HG03571 (cell line): ENCODE data around the gene SLC2A9.

Experiments used
- ATAC-seq: cut with Tn5 transposase; IDR thresholded peaks from one replicate; pipeline ENCODE4 v1.9.1; 2021; ENCODE audit not compliant: unreplicated experiment

Gene SLC2A9

DNA sequence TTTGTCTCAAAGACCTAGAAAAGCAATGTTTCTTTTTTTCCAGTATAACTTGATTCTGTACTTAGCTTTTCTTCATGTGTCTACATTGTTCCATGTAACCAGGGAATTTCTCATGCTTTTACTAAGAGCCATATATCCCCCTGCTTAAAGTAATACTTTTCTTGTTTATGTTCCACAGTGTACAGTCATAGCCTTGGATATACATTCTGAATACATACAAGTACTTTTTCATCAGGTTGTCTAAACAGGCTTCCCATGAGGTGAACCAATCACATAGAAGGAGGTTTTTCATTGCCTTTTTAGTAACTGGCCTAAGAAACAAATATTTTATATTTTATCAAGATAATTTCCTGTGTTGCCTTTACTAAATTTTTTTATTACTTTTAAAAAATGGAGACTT is 52.8 kb downstream of the SLC2A9 start:
- ATAC-seq, result no peak

DNA sequence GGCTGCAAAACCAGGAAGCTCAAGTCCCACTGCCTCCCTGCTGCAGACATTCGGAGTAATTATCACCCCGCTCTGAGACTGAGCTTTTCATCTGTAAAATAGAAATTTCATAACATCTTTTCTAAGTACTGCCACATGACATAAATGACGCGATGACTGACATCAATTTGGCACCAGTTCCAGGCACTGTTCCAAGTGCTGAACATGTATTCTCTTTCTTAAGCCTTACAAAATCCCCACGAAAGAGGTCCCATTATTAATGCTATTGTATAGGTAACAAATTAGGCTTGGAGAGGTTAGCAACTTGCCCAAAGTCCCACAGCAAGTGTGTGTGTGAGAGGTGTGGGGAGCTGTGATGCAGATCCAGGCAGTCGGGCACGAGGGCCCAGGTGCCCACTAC is 56.4 kb downstream of the SLC2A9 start:
- no peak for ATAC-seq

DNA sequence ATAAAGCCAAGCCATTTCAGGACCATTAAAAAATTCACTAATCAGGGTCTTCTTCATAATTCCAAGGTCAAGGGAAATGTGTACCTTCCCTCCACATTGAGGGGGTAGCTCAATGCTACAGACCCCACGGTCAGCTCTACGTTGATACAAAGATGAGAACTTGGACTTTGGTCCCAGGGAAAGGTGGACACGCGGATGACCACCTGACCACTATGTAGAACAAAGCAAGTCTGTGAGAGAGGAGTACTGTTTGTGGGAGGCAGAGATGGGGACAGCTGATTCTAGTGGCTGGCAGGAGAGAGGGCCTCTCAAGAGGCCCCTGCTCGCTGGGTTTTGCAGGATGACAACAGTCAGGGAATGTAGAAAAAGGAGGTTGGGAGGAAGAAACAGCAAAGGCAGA is 58.0 kb downstream of the SLC2A9 start:
- no peak for ATAC-seq

DNA sequence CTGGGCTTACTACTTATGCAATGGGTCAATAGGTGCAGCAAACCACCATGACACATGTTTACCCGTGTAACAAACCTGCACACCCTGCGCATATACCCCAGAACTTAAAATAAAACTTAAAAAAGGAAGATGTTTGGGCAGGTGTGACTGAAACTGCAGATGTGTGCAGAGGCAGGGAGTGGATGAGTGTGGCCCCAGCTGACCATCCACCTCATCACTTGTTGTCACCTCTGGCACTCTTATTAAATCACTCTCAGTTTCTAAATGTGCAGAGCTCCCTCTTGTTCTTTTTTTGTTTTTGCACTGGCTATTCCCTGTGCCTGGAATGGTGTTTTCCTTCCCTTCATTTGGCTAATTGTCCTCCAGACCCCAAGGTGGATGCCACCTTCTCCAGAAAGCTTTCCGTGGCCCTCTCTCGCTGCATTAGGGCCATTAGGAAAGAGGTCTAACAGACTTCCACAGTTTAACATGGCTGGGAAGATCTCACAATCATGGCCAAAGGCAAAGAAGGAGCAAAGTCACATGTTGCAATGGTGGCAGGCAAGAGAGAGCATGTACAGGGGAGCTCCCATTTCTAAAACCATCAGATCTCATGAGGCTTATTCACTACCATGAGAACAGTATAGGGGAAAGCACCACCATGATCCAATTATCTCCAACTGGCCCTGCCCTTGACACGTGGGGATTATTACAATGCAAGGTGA is 58.5 kb downstream of the SLC2A9 start:
- no peak for ATAC-seq

DNA sequence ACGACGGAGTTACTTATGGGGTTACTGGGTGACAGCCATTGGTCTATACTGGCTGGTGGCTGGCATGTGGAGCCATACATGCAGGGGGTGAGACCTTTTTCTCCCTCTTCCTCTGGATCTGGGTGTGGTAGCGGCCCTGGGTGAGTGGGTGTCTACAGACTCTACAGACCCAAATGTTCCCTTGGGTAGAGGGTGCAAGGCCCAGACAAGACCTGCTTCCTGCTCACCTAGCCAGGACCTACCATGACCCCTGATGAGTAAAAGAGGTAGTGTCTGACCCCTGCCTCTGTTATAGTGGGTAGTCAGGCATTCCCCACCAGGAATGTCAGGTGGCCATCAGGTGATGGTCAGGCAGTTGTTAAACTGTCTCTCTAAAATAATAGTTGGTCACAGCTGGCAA is 66.8 kb downstream of the SLC2A9 start:
- ATAC-seq, result no peak

DNA sequence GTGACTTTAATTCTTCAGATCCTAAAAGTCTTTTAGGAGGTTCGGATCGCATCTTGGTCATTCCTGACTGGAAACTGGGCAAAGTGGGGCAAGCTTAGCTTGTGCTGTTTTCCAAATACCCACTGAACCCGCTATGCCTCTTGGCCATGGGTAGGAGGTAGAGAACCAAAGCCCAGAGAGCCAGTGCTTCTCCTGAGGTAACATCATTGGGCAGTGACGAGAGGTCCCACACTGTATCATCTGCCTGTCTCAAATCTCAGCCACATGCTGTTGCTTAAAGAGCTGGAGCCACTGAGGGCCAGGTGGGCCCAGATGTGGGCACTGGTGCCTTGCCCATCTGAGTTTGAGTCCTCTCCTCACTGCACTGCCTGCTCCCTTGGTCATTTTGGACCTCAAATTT is 68.2 kb downstream of the SLC2A9 start:
- no peak for ATAC-seq

DNA sequence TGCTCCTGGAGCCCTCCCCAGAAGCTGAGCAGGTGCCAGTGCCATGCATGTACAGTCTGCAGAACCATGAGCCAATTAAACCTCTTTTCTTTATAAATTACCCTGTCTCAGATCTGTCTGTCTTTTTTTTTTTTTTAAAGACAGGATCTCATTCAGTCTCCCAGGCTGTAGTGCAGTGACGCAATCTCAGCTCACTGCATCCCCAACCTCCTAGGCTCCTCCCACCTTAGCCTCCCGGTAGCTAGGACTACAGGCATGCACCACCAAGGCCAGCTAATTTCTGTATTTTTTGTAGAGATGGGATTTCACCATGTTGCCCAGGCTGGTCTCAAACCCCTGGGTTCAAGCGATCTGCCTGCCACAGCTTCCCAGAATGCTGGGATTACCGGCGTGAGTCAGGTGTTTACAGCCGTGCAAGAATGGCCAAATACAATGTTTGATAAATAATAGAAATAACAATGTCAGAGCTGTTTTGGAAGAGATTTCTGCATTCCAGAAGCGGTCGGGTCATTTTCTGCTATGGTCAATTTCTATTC is 68.8 kb downstream of the SLC2A9 start:
- no peak for ATAC-seq

DNA sequence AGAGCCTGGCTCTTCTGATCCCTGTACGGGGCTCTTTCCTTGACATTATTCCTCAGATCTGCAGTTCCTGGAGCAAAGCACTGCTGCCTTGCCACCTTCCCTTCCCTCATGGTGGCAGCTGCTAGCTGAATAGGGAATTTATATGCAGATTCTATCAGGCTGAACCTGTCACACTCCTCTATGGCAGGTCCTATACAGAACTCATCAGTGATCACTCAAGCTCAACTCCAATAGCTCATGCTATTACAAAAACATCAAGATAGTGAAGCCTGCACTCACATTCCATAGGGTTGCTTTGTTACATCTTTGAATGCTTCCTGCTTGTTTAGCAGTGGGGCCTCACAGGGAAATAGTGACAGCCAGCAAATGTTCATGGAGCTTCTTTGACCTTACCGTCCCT is 71.7 kb downstream of the SLC2A9 start:
- ATAC-seq, result no peak

DNA sequence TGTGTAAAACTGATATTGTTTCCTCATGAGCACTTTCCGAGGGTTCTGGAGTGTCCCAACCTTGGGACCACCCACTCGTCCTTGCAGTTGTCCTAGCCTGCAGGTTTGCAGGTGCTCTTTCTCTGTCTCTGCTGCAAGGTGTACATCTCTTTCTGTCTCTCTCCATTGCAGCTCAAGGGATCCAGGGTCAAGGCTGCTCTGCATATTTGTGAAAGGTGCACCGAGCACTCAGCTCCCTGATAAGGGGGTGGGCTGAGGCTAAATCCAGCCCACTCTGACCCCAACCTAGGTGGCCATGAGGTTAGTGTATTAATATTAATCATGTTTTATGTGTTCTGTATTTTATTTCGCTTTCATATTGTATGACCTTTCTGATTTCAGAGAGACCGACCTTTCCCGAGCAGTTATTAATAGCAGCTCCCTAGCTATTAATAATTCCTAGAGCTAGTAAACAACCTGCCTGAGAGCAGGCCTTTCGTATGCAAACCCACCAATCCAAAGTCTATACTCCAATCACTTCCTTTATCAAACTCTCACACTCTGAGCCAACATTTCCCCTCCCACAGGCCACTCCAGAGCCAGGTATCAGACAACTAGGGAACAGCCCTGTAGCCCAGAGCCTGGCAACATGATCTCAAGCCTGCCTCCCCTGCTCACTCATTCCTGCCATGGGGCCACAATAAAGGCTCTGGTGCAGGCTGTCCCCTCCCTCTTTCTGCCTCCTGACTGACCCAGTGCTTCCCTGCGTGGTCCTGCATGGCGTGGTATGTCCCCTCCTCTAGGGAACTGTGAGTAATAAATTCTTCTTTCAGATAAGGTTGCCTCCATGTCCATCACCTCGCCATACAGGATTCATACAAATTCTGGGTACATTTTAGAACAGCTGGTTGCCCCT is 73.9 kb downstream of the SLC2A9 start:
- no peak for ATAC-seq

DNA sequence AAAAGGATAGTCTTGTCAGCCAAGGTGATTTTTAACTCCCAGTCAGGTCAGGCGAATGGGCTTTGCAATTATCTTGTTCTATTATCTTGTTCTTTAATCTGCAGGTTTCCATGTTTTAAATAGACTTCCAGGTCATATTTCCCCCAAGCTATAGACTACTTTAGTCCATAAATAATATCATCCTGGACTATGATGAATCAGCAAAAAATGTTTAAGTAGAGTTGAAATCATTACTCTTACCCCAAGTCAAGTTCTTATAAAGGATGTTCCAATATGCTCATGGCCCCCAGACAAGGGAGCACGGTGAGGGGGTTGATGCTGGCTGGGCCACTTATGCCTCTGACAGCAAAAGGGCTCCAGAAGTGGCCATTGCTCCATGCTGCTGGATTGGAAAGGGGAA is 75.1 kb downstream of the SLC2A9 start:
- ATAC-seq, result no peak

DNA sequence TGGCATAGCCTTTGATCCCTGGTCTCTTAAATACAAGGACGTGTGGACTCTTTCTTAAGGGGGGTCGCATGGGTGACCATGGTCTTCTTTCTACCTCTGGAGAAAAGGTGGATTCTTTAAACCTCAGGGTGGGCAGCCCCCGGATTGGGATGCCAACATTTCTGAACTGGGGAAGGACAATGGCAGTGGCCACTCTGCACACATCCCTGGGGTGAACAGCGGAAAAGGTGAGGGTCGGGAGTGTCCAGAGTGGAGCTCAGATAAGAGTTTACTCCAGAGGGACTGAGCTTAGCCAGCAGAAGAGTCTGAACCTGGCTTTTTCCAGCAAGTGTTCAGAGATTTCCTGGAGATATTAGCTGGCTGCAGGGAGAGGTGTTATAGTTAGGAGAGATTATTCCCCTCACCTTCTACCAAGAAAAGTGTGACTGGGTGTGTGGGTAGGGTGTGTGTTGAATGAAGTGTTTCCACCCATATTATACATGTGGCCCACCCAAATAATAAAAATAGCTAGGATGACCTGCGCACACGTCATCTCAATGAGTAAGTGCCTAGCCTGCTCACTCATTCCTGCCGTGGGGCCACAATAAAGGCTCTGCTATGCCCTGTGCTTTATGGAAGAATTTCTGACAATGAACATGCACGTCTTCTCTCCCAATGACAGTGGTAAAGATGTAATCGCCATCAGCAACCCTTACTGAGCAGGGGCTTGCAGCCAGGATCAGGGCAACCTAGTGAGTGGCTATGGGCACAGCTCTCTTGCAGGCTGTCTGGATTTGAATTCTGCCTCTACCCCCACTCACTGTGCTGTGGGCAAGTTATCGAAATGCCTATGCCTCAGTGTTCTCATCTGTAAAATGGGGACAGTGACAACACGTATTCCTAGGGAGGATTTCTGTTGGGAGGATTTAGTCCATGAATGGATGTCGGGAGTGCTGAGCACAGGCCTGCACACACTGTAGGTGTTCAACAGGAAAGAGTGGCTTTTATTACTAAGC is 76.6 kb downstream of the SLC2A9 start:
- no peak for ATAC-seq

DNA sequence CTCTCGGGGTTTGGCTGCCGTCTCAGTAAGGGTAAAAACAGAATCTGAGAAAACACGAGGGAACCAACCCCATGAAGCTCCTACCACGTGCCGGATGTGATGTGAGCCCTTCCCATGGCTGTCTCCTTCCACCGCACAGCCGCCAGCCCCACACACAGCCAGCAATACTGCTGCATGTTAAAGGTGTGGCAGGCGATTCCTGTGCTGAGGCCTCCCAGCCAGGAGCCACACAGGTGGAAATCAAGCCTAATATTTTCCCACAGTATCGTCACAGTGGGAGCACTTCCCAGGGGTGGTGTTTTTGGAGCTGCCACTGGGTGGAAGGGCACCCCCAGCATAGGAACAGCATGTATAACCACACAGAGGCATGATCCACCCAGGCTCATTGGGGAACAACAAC is 77.5 kb downstream of the SLC2A9 start:
- ATAC-seq, result no peak

DNA sequence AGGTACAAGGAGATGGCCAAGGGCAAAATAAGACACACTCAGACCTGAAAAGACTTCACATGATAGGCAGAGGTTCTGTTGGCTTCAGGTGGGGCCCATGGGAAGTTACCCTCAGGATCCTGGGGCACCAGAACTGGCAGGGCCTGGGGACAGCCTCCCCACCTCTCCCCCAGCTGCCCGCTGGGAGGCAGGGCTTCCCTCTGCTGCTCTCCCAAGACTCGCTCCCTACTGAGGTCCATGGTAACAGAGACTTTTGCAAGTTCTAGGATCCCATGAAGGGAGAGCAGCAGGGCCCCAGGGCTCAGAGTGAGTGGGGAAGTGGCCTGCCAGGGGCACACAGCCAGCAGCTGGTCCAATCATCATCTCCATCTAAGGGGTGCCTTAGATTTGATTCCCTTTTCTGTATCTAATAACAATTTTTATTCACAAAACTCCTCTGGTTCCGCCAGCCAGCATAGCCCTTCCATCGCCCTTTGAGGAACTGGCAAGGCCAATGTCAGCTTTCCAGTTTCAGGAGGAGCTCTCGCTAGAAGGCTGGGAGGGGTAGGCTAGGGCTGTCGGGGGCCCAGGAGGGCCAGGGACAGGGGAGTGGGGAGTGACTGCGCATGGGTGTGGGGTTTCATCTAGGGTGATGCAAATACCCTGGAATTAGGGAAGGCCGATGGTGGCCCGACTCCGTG is 78.2 kb downstream of the SLC2A9 start:
- no peak for ATAC-seq

DNA sequence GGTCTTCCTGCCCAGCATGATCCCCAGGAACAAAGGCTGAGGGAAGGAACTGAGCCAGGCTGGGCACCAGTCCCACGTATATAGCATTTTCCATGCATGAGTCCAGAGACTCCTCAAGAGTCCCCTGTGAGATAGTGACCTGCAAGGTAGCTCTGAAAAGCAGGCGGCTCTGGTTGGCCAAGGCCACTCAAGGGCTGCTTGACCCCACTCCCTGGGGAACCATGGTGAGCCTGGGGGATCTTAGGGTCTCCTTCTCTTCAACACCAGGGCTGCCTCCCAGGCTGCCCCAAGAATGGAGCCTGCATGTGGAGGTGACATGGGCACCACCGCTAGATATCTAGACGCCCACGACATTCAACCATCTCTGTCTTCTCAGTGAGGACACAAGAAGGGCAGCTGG is 79.2 kb downstream of the SLC2A9 start:
- no peak for ATAC-seq

DNA sequence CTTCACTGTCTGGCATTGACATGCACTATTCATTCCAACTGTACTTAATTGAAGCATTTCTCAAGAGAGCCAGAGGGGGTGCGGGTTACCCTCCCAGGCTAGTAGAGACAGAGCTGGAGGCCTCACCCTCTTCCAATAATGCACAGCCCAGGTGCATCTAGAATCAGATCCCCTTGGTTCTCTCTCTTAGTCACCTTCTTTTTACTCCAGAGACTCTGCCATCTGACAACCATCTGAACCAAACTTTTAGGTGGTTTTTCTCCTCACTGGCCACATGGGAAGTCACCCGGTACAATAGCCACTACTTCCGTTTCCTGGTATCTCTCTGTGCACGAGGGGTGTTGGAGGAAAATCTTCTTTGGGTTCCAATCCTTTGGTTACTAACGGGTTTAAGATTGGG is 81.3 kb downstream of the SLC2A9 start:
- no peak for ATAC-seq

DNA sequence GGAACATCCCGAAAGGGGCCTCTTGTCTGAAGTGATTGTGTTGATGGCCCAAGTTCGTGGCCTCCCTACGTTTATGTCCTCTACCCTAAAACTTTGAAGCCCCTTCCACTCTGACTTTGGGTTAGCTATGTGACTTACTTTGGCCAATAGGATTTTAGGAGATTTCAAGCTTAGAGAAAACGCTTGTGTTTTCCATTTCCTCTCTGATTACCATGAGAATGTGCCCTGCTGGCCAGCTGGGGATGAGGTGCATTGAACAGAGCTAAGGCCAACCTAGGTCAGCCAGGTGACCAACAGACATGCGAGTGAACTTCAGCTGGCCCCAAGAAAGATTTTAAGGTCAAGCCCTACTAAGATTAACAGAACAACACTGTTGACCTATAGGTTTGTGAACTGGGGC is 82.4 kb downstream of the SLC2A9 start:
- no peak for ATAC-seq

DNA sequence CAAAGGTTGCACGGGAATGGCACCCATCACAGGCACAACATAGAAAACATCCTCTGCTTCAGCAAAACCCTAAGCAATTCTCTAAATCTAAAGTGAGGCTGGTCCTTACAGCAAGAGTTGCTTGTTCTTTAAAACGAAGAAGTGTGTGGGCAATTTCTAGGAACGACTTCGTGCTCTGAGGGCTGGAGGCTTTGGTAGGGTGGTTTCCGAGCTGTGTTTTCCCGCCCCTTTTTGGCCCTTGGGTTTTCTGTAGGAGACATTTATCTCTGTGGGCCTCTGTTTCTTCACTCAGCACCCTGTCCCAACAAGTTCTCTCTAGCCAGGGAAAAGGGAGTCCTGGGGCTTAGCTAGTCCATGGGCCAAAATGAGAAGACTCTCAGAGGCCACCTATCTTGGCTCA is 84.2 kb downstream of the SLC2A9 start:
- no peak for ATAC-seq

DNA sequence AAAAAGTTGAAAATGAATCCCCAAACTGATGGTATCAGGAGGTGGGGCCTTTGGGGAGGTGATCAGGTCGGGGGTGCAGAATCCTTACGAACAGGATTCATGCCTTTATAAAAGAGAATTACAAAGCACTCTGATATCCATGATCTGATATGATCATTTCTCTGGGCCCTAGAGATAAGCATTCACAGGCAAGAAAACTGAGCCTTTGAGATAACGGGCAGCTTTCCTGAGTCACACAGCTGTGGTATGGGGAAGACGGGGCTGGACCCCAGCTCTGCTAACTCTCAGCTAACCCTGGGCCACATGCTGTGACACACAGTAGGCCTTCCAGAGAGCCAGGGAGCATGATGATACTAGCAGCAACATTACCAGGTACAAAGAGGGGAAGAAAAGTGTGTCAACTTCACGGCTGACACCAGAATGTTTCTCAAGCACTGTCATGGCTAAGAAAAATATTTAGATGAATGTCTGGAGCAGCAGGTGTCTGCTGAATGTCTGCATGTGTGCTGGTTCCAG is 85.1 kb downstream of the SLC2A9 start:
- ATAC-seq, result no peak

DNA sequence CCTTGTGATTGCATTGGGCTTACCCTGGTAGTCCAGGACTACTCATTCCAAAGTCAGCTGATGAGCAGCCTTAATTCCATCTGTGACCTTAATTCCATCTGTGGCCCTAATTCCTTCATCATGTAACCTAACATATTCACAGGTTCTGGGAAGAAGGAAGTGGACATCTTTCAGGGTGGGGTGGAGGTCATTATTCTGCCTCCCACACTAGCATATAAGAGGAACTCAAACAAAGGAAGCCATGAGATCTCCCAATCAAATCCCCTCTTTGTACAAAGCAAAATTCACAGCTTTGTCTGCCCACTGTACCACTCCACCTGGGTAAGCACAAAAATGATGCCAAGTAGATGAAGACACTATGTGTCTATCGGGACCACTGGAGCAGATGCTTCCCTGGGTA is 87.3 kb downstream of the SLC2A9 start:
- no peak for ATAC-seq

DNA sequence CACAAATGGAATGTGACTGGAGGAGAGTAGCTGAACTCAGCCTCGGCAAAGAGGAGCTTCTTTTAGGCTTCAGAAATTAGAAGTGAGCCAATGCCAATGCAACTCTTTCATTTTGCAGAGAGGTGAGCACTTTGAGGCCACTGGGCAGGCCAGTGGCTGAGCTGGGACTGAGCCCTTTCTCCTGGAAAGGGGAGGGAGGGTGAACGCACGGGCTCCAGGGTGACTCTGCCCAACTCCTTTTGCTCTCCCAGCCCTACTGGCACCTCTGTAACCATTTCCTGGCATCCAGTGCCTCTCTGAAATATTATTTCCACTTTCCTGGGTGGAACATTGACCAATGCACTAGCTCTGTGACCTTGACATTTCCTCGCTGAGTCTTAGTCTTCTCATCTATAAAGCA is 88.1 kb downstream of the SLC2A9 start:
- no peak for ATAC-seq
